ENCODE data around the gene SPOPL.

Gene SPOPL

DNA sequence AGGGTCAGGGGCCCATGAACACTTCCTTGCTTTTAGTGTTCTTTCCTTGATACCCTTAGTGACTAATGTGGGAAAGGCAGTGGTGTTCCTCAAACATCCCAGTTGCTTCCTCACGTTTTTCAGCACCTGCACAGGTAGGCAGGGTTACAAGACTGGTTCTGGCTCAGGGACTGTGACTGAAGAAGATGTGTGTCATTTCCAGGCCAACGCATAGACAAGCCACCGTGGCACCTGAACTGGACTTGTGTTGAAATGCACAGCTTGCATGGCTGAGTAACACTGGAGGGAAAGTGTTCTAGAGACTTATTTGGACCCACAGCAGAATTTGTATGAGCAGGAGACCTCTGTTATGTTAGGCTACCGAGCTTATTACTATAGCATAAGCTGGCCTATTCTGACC is 107.9 kb downstream of the SPOPL start:
- DNase-seq = no peak

DNA sequence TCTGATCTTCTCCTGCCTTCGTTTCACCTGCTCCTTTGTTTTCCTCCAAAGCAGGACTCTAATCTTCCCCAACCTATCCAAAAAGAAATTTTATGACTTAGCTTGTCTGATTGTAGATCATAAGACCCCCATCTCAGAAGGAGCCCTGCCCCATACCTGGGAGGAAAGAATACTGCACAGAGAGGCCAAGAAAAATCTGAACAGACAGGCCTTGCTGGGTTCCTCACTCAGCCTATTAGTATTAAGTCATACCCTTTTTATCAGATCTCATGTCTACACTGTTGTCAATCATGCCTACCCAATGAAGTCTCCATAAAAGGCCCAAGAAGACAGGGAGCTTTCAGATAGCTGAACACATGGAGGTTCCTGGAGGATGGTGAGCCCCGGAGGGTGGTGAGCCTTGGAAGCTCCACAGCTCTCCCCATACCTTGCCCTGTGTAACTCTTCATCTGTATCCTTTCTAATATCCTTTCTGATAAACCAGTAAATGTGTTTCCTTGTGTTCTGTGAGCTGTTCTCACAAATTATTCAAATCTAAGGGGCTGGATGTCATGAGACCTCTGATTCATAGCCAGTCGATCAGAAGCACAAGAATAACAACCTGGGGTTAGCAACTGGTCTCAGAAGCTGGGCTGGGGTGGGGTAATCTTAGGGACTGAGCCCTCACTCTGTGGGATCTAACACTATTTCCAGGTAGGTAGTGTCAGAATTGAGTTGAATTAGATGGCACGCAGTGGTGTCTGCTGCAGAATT is 108.8 kb downstream of the SPOPL start:
- no peak for DNase-seq

DNA sequence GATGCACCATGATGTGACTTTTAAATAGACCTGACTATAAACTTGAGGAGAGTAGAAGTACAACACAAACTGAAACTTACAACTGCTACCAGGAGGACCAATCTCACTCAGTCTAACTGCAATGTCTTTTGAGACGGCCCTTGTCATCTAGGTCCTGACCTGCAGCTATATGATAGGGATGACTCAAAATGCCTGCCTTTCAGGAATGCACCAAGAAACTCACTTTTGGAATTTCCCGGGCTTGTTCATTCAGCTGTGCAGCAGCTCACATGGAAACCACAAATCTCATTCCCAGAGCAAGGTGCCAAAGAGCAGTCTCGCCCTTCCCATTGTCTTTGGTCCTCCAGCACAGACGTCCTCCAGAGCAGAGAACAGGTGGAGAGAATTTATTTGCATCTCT is 113.7 kb downstream of the SPOPL start:
- DNase-seq = no peak

DNA sequence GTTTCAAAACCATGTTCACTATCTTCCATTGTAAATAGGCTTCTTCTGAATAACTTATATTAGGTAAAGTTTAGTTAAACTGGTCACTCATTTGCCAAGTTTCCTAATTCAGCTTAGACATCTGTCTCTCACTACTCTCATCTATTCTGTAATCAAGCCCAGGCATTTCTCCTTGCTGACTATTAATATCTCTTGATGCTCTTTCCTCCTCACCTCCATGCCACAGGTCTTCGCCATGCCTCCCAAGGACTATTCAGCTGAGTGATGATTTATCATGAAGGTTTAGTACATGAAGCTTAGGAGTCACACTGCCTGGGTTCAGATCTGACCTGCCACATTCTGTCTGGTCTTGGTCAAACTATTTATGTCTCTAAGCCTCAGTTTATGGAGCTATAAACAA is 115.5 kb downstream of the SPOPL start:
- DNase-seq = no peak

DNA sequence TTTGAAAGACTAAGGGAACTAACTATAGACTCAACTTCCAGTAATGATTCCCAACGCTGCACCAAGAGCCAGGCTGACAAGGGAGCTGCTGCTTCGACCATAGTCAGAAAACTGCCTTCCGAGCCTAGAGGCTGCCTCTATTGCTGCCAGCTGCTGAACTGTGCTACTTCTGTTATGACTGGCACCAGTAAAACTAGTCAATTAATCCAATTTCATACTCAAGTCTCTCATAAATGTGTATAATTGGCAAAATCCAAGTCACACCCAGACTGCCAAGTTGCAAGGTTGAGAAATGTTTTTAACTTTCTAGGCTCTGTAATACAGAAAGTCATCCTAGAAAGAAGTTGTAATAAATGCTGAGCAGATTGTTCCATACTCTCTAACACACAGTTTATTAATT is 117.4 kb downstream of the SPOPL start:
- no peak for DNase-seq

DNA sequence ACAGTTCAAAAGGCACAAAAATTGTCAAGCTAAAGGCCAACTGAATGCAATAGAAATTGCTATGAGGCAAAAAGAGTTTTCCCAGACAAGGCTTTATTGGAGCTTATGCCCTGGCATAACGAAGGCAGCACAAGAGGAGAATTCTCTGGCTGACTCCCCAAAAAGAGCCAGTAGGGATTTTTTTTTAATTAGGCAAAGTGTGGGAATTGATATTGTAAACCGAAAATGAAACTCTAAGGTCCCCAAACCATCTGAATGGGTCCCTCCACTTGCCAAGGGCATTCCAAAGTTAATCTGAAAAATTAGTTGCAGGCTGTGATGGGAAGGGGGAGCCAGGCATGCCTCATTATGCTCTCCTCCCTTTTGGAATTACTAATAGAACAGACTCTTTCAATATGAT is 118.9 kb downstream of the SPOPL start:
- DNase-seq = no peak

DNA sequence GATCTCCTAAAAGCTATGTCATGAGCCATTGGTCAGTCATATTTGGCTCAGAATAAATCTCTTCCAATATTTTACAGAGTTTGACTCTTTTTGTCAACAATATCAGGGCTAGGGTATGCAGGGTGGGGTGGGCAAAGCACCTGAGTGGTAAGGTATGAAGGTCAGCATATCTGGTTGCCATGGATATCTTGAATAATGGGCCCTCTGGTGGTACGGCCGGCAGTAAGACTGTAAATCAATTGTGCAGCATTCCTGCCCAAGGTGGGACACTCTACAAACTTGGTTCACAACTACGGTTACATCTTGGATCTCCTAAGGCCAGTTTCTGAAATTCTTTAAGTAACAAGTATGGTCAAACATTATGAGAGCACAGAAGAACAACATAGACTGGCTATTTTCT is 119.6 kb downstream of the SPOPL start:
- DNase-seq = no peak

DNA sequence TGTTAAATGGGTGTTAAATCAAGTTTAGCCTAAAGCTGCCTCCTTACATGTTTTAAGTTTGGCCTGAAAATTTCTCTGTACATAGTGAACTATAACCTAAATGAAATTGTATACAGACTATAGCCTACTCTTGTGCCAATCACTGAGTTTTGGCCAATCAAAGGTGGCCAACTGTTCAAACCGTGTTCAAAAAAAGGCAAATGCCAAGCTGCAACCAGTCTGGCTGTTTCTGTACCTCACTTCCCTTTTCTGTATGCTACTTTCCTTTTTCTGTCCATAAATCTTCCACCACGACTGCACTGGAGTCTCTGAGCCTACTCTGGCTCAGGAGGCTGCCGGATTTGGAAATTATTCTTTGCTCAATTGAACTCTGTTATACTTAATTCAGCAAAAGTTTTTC is 121.0 kb downstream of the SPOPL start:
- no peak for DNase-seq
